Activated CD4-positive, alpha-beta T cell treated with anti-CD3 and anti-CD28 coated beads for 1 hour (primary cell): ENCODE data around the gene SYNPO2.
A peak's percentile ranks its signal among the peaks of the same experiment; 100 is the strongest.
"Not testable (repeated sequence)": the region's sequence is repeated elsewhere in the genome, so short reads cannot be mapped to it uniquely, and the experiment has no call there.

ENCODE experiments used
- DNase-seq: peaks from one replicate; pipeline ENCODE4 v3.0.0-alpha.2; 2020

SYNPO2 gene

GRCh38 chr4:118888666-118889311 lies at the start of gene SYNPO2:
Gene SYNPO2 (plus strand): TSS chr4:118888854. CDS start chr4:118889037, 183 bp downstream.
- DNase-seq: peak; percentile 11

GRCh38 chr4:118839221-118839927 lies 49.3 kb upstream of the SYNPO2 start:
- no peak for DNase-seq

- DNase-seq: no peak
Measured at GRCh38 chr4:118842055-118842454, 46.6 kb upstream of the SYNPO2 start.

- DNase-seq: no peak
Measured at GRCh38 chr4:118843237-118843636, 45.4 kb upstream of the SYNPO2 start.

GRCh38 chr4:118845552-118846050 lies 43.1 kb upstream of the SYNPO2 start:
- no peak for DNase-seq

- DNase-seq: no peak
Measured at GRCh38 chr4:118846979-118847378, 41.7 kb upstream of the SYNPO2 start.

GRCh38 chr4:118848242-118848641 lies 40.4 kb upstream of the SYNPO2 start:
- no peak for DNase-seq

- no peak for DNase-seq
Measured at GRCh38 chr4:118848901-118849300, 39.8 kb upstream of the SYNPO2 start.

- DNase-seq: no peak
Measured at GRCh38 chr4:118849867-118850487, 38.7 kb upstream of the SYNPO2 start.

- DNase-seq: no peak
Measured at GRCh38 chr4:118850488-118851173, 38.0 kb upstream of the SYNPO2 start.

- DNase-seq: no peak
Measured at GRCh38 chr4:118857760-118858159, 30.9 kb upstream of the SYNPO2 start.

GRCh38 chr4:118858779-118859178 lies 29.9 kb upstream of the SYNPO2 start:
- DNase-seq: no peak

GRCh38 chr4:118865091-118865708 lies 23.5 kb upstream of the SYNPO2 start:
- DNase-seq: no peak

GRCh38 chr4:118866442-118866841 lies 22.2 kb upstream of the SYNPO2 start:
- DNase-seq: no peak

- no peak for DNase-seq
Measured at GRCh38 chr4:118867311-118868067, 21.2 kb upstream of the SYNPO2 start.

GRCh38 chr4:118869808-118870342 lies 18.8 kb upstream of the SYNPO2 start:
- no peak for DNase-seq

GRCh38 chr4:118872181-118872580 lies 16.5 kb upstream of the SYNPO2 start:
- DNase-seq: no peak

- DNase-seq: no peak
Measured at GRCh38 chr4:118877797-118878196, 10.9 kb upstream of the SYNPO2 start.

- DNase-seq: not testable (repeated sequence)
Measured at GRCh38 chr4:118878507-118878906, 10.1 kb upstream of the SYNPO2 start.

GRCh38 chr4:118879409-118879808 lies 9.2 kb upstream of the SYNPO2 start:
- DNase-seq: no peak

- no peak for DNase-seq
Measured at GRCh38 chr4:118881512-118882146, 7.0 kb upstream of the SYNPO2 start.
